ENCODE results near the gene NCF4. TPM values are rescaled to one million over a fixed set of nuclear protein-coding genes. Genes with fewer than 3 reads are reported as not detected.

Gene NCF4
- total and polyA plus RNA-seq, 2 of the 4 experiments (the other 2 are of a cell fraction): not detected

GRCh38 chr22:36826262-36826661 is 34.5 kb upstream of the NCF4 start:
- DNase-seq (no peak), ATAC-seq (ENCODE audit: low read depth) (no peak)
- Histone ChIP-seq H3K9ac (ENCODE audit: low read depth, low read length) (no peak overlapping the region), H4K20me1 (ENCODE audit: insufficient read depth, low read length) (no peaks in the 10 kb centered on the region), H2BK20ac (ENCODE audit: low read depth, low read length) (no peak overlapping the region), H3K56ac (ENCODE audit: extremely low read depth, insufficient read depth, low read length) (no peak overlapping the region), H3K18ac (ENCODE audit: low read depth, low read length) (no peak overlapping the region), H3K14ac (replicated peaks; ENCODE audit: low read depth, low read length) (no peak overlapping the region), H3K79me1 (ENCODE audit: low read depth in 1 of 2, low read length in 2 of 2) (no peaks in the 10 kb centered on the region), H3K4me3 (ENCODE audit: insufficient read depth, low read depth, low read length) (no peak overlapping the region), H3K9me1 (ENCODE audit: insufficient read depth, low read length) (no peaks in the 10 kb centered on the region), H3K27me3 (ENCODE audit: control insufficient read depth, insufficient read depth, low read length) (peaks cover 38% of the 10 kb centered on the region), H3K4me1 (ENCODE audit: control insufficient read depth, insufficient read depth, low read length) (no peaks in the 10 kb centered on the region), H3K4me2 (ENCODE audit: low read depth, low read length) (no peak overlapping the region), H4K5ac (ENCODE audit: low read depth, low read length) (no peak overlapping the region), H3K23ac (ENCODE audit: low read depth, low read length) (no peak overlapping the region), H3K4ac (ENCODE audit: low read depth, low read length) (no peak overlapping the region), H3K36me3 (ENCODE audit: control insufficient read depth, insufficient read depth, low read length) (no peaks in the 10 kb centered on the region), H4K91ac (ENCODE audit: insufficient read depth, low read depth, low read length) (no peak overlapping the region), H2BK120ac (ENCODE audit: low read depth, low read length) (no peak overlapping the region), H2AFZ (replicated peaks; ENCODE audit: low read length, poor library complexity) (no peak overlapping the region), H2BK5ac (ENCODE audit: low read depth, low read length, poor library complexity, severe bottlenecking) (no peak overlapping the region), H3K9me3 (ENCODE audit: control insufficient read depth, insufficient read depth, low read length) (no peaks in the 10 kb centered on the region), H2AK9ac (replicated peaks; ENCODE audit: low read depth, low read length, poor library complexity) (no peak overlapping the region), H2BK15ac (ENCODE audit: low read depth, low read length) (no peak overlapping the region), H3K27ac (ENCODE audit: insufficient read depth, low read length) (no peak overlapping the region), H4K8ac (ENCODE audit: low read depth in 2 of 2, low read length in 2 of 2) (no peak overlapping the region), H2AK5ac (ENCODE audit: low read depth, low read length) (no peak overlapping the region)
- in situ Hi-C loops (cut with MboI; ENCODE audit: low sequenced_read_pairs): no loop called here
- dilution Hi-C loops (cut with HindIII; ENCODE audit: low sequenced_read_pairs, unreplicated experiment): no loop called here
- POLR2A ChIA-PET (ENCODE audit: unreplicated experiment): no interaction called here
- CTCF ChIA-PET: no interaction called here
- TF ChIP-seq CTCF (conservative IDR thresholded peaks at IDR 0.05; ENCODE audit: low read depth, low read length) (no peak), CHD1 (IDR thresholded peaks at IDR 0.05; ENCODE audit: low read depth, low read length) (no peak), MAFK (IDR thresholded peaks at IDR 0.05; ENCODE audit: low read depth, low read length) (no peak), MXI1 (IDR thresholded peaks at IDR 0.05; ENCODE audit: borderline replicate concordance, low read depth, low read length) (no peak)
- no TSS peak for BruUV-seq (replicated peaks)
- intact Hi-C loops (cut with micrococcal nuclease): no loop called here
- WGBS, 2 experiments (ENCODE audit: extremely low coverage in 2 of 2, insufficient read length in 1 of 2): 43% methylated on average over 1 of the region's 6 CpGs; no CpG with 5 or more reads in 1 of the 2 experiments

Data from IMR-90 (cell line).